Measurements from ENCODE around the gene RPTOR. TPM values are rescaled to one million over a fixed set of nuclear protein-coding genes. Genes with fewer than 3 reads are reported as not detected.

Gene RPTOR
- total RNA-seq, 1 experiment from 2014 or later, result 25.1 TPM

DNA sequence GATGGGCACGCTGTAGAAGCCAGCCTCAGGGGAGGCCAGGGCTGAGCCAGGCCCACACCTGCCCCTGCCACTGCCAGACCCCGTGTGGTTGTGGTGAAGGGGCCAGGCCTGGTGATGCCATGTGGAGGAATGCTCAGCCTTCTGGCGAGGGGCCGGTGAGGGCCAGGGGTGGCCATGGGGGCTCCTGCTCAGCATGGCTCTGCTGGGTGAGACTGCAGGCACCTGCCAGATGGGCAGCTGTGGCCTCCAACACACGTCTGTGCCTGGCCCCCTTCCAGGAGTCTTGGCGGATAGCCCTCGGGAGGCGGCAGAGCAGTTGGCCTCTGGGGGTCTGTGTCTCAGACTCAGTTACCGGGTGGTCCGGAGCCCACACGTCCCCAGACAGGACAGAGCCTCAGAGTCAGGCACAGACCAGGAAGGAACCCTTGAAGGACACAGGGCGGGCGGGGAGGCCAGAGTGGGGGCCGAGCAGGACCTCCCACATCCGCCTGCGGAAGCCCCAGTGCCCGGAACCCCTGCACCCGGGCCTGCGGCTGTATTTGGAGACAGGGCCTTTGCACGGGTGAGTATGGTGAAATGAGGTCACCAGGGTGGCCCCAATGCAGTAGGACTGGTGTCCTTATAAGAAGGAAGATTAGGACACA lies 424.5 kb downstream of the RPTOR start:
- H3K27me3 Mint-ChIP-seq (ENCODE audit: low read depth), result peaks cover 3% of the 10 kb centered on the region
- H3K4me1 Mint-ChIP-seq, result peaks cover 10 to 12% of the 10 kb centered on the region in 2 experiments
- H3T11ph ChIP-seq (ENCODE audit: low read length), result no peak overlapping the region
- no peak overlapping the region for H2AK5ac ChIP-seq (ENCODE audit: insufficient read length, low read length)
- WGBS (ENCODE audit: extremely low coverage, insufficient read length, low lambda C conversion rate), result no CpG with 5 or more reads among the region's 20 CpGs
- no peak overlapping the region for H3K27ac ChIP-seq (ENCODE audit: insufficient read length, low read depth, low read length)
- no peak overlapping the region for H3K4ac ChIP-seq (ENCODE audit: low read depth, low read length)
- H3K9ac ChIP-seq (ENCODE audit: extremely low read depth, insufficient read length, low read length), result no peak overlapping the region
- no peaks in the 10 kb centered on the region for H4K20me1 ChIP-seq (ENCODE audit: control insufficient read depth, insufficient read depth, insufficient read length)
- H2AFZ ChIP-seq (ENCODE audit: low read length), result no peak overlapping the region
- no peaks in the 10 kb centered on the region; a peak in 1 of 5 replicates for H3K9me3 Mint-ChIP-seq
- no peak overlapping the region for H4K91ac ChIP-seq (ENCODE audit: insufficient read length, low read depth, low read length)
- no peak overlapping the region for H3K14ac ChIP-seq (ENCODE audit: insufficient read depth, low read length)
- no peak overlapping the region for H4K8ac ChIP-seq (replicated peaks; ENCODE audit: insufficient read length, low read depth, low read length)
- no peak overlapping the region for H3K18ac ChIP-seq (ENCODE audit: insufficient read length, low read depth, low read length)
- H3K27me3 ChIP-seq (ENCODE audit: insufficient read depth, low read length), result no peaks in the 10 kb centered on the region
- H3K4me3 Mint-ChIP-seq, result no peak overlapping the region
- no peak overlapping the region; a peak in 1 of 7 replicates for H3K27ac Mint-ChIP-seq
- DNase-seq, result no peak
- H3K9me3 ChIP-seq (ENCODE audit: control insufficient read depth, low read depth, low read length), result no peaks in the 10 kb centered on the region
- no peak overlapping the region for H2BK5ac ChIP-seq (ENCODE audit: insufficient read length, low read length)
- no peak overlapping the region for H2BK15ac ChIP-seq (ENCODE audit: low read depth, low read length)
- TF ChIP-seq, protein P1, sequence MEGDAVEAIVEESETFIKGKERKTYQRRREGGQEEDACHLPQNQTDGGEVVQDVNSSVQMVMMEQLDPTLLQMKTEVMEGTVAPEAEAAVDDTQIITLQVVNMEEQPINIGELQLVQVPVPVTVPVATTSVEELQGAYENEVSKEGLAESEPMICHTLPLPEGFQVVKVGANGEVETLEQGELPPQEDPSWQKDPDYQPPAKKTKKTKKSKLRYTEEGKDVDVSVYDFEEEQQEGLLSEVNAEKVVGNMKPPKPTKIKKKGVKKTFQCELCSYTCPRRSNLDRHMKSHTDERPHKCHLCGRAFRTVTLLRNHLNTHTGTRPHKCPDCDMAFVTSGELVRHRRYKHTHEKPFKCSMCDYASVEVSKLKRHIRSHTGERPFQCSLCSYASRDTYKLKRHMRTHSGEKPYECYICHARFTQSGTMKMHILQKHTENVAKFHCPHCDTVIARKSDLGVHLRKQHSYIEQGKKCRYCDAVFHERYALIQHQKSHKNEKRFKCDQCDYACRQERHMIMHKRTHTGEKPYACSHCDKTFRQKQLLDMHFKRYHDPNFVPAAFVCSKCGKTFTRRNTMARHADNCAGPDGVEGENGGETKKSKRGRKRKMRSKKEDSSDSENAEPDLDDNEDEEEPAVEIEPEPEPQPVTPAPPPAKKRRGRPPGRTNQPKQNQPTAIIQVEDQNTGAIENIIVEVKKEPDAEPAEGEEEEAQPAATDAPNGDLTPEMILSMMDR (conservative IDR thresholded peaks at IDR 0.05), result no peak
- H4K5ac ChIP-seq (ENCODE audit: insufficient read length, low read depth, low read length), result no peak overlapping the region
- no peak overlapping the region for H2BK20ac ChIP-seq (ENCODE audit: low read depth, low read length, poor library complexity, severe bottlenecking)
- no peaks in the 10 kb centered on the region for H3K4me1 ChIP-seq (ENCODE audit: insufficient read depth, low read length)
- peaks cover 0 to 11% (median 5%) of the 10 kb centered on the region in 3 experiments; a peak in 4 of 7 replicates for H3K36me3 Mint-ChIP-seq (ENCODE audit: insufficient read depth in 1 of 3, low read depth in 3 of 3)
- no peak overlapping the region for H3K56ac ChIP-seq (ENCODE audit: insufficient read length, low read depth, low read length)
- no peak overlapping the region for H2BK12ac ChIP-seq (ENCODE audit: insufficient read length, low read depth, low read length)
- H2BK120ac ChIP-seq (ENCODE audit: low read depth, low read length, poor library complexity, severe bottlenecking), result no peak overlapping the region
- no peaks in the 10 kb centered on the region for H3K23me2 ChIP-seq (ENCODE audit: insufficient read length, low read depth, low read length, poor library complexity, severe bottlenecking)
- H3K79me2 ChIP-seq (ENCODE audit: insufficient read depth, low read length), result no peaks in the 10 kb centered on the region
- no peaks in the 10 kb centered on the region for H3K79me1 ChIP-seq (ENCODE audit: insufficient read depth, low read depth, low read length, poor library complexity, severe bottlenecking)
- no peak overlapping the region for H3K4me2 ChIP-seq (ENCODE audit: insufficient read depth, insufficient read length, low read length)
- H3K23ac ChIP-seq (ENCODE audit: insufficient read length, low read depth, low read length), result no peak overlapping the region

All from H9 (cell line).